ENCODE results near the gene ZCCHC14. TPM values are rescaled to one million over a fixed set of nuclear protein-coding genes. Genes with fewer than 3 reads are reported as not detected.

The ZCCHC14 gene
- total and polyA plus RNA-seq, 2 of the 8 experiments (the other 6 are each of a cell fraction or from before 2014, with no cell fraction given): 8.2 to 28.2 TPM

DNA sequence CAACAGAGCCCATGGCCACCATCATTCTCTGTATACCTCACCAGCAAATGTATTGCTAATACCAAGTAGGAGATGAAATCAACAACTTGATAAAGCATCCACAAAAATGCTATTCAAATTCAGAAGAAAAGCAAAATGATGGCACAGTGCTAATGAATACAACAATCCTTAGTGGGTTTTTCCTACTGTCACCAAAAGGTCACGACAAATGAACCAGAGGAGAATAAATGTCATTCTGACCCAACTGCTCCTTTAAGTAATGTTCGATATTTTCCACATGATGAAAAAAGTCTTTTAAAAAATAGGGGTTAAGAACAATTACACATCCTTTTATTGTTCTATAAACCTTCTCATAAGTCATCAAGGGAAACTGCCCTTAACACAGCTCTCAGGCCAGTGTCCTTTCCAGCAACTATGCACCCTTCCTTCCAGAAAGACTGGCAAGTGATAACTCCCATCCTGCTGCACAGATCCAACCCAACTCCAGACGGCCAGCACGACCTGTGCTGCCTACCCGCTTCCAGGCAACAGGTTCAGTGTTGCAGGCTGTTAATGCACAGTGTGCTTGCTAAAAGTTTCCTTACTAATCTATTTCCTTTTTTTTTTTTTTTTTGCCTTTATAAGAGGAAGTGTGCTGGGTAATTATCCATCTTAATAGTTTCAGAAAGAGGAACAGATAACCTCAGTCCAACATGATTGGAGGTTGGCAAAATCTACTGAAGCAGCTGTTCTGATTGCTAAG lies 124.6 kb downstream of the ZCCHC14 start:
- H2BK5ac ChIP-seq (ENCODE audit: low read depth, low read length): no peak overlapping the region
- no peak overlapping the region for H3K27ac ChIP-seq (ENCODE audit: low read depth, low read length)
- H3K4me3 ChIP-seq (ENCODE audit: extremely low read depth in 1 of 4, insufficient read depth in 2 of 4, low read depth in 3 of 4, low read length in 4 of 4): no peak overlapping the region
- POLR2A ChIA-PET (ENCODE audit: partially characterized antibody): no interaction called here
- no peak overlapping the region for H3K4ac ChIP-seq (replicated peaks; ENCODE audit: insufficient read length, low read depth, low read length)
- no peak overlapping the region for H3K9ac ChIP-seq (replicated peaks in 1 of 4; ENCODE audit: extremely low read depth in 1 of 4, low read depth in 3 of 4, low read length in 3 of 4)
- peaks cover 0 to 12% (median 0%) of the 10 kb centered on the region in 4 experiments; a peak in 3 of 7 replicates for H3K4me1 ChIP-seq (replicated peaks in 1 of 4; ENCODE audit: control insufficient read depth in 3 of 4, insufficient read depth in 4 of 4, low read length in 3 of 4)
- no peak overlapping the region for H4K5ac ChIP-seq (ENCODE audit: insufficient read length, low read depth, low read length)
- H2BK12ac ChIP-seq (ENCODE audit: low read depth, low read length): no peak overlapping the region
- no peak overlapping the region for H3K14ac ChIP-seq (ENCODE audit: insufficient read length)
- H4K20me1 ChIP-seq (replicated peaks in 1 of 2; ENCODE audit: control insufficient read depth in 1 of 2, insufficient read depth in 2 of 2, low read length in 2 of 2): peaks cover 4 to 17% of the 10 kb centered on the region in 2 experiments
- H3K79me2 ChIP-seq (ENCODE audit: control insufficient read depth in 1 of 2, insufficient read depth in 2 of 2, low read length in 2 of 2): peaks cover 0 to 33% of the 10 kb centered on the region in 2 experiments; a peak in 1 of 4 replicates
- no peak overlapping the region for H2BK20ac ChIP-seq (ENCODE audit: low read length)
- no peak overlapping the region for H4K91ac ChIP-seq (replicated peaks; ENCODE audit: insufficient read length, low read length)
- peaks cover 9% of the 10 kb centered on the region for H3K79me1 ChIP-seq (ENCODE audit: low read depth, low read length)
- H3K9me3 ChIP-seq (ENCODE audit: insufficient read depth in 2 of 2, low read depth in 1 of 2, low read length in 1 of 2): no peaks in the 10 kb centered on the region
- H3K27me3 ChIP-seq (replicated peaks in 1 of 4; ENCODE audit: control insufficient read depth in 3 of 4, extremely low read depth in 1 of 4, insufficient read depth in 3 of 4, low read length in 3 of 4): no peaks in the 10 kb centered on the region
- no peak overlapping the region for H2AFZ ChIP-seq (ENCODE audit: low read length)
- H4K8ac ChIP-seq (ENCODE audit: extremely low read depth, insufficient read depth, low read length): no peak overlapping the region
- no peak overlapping the region for H3K56ac ChIP-seq (replicated peaks; ENCODE audit: insufficient read length, low read depth, low read length)
- H3K36me3 ChIP-seq (ENCODE audit: control insufficient read depth in 2 of 4, insufficient read depth in 4 of 4, low read length in 3 of 4): no peaks in the 10 kb centered on the region
- WGBS, 2 experiments (ENCODE audit: extremely low coverage in 1 of 2, insufficient coverage in 1 of 2, insufficient read length in 1 of 2, insufficient replicate concordance in 2 of 2, low coverage in 1 of 2, low lambda C conversion rate in 2 of 2, missing lambda C conversion rate in 1 of 2): 96% methylated on average over 5 of the region's 5 CpGs; no CpG with 5 or more reads in 1 of the 2 experiments
- no peak overlapping the region for H2BK15ac ChIP-seq (ENCODE audit: low read length)
- CTCF ChIA-PET (ENCODE audit: partially characterized antibody): interaction anchor here (1.0 kb wide), 1 partner anchor 20 kb away, joined by 3 read pairs; no protein-coding TSS in a partner anchor
- no peak overlapping the region for H2BK120ac ChIP-seq (replicated peaks; ENCODE audit: low read depth, low read length)
- DNase-seq (ENCODE audit: low read depth in 1 of 2, low spot score in 2 of 2) (no peak), FAIRE-seq (no peak)
- H3K23ac ChIP-seq (ENCODE audit: insufficient read length): no peak overlapping the region
- no peak overlapping the region for H3K4me2 ChIP-seq (ENCODE audit: insufficient read depth in 1 of 2, low read depth in 2 of 2, low read length in 2 of 2)
- H3K18ac ChIP-seq (ENCODE audit: extremely low read depth, low read length): no peak overlapping the region
- no peak overlapping the region for H2AK5ac ChIP-seq (ENCODE audit: low read depth, low read length)
- no peaks in the 10 kb centered on the region for H3K23me2 ChIP-seq (ENCODE audit: low read depth, low read length)
- TF ChIP-seq GTF2F1 (IDR thresholded peaks at IDR 0.05; ENCODE audit: borderline replicate concordance, low read depth, low read length) (no peak), CBX5 (IDR thresholded peaks at IDR 0.05; ENCODE audit: low read depth, low read length) (no peak), NRF1 (IDR thresholded peaks at IDR 0.05; ENCODE audit: low read depth, low read length) (no peak), CHD1 (IDR thresholded peaks at IDR 0.05; ENCODE audit: low read depth, low read length) (no peak), KDM1A (IDR thresholded peaks at IDR 0.05; ENCODE audit: borderline replicate concordance, low read length) (no peak), TAF7 (optimal IDR thresholded peaks at IDR 0.05; ENCODE audit: borderline replicate concordance, low read depth, low read length) (no peak), CBX8 (IDR thresholded peaks at IDR 0.05; ENCODE audit: borderline replicate concordance, low read depth, low read length) (no peak), NANOG (IDR thresholded peaks at IDR 0.05; ENCODE audit: insufficient read depth, low read depth, low read length, poor library complexity, severe bottlenecking) (no peak), RAD21 (IDR thresholded peaks at IDR 0.05 in 1 of 2, conservative IDR thresholded peaks at IDR 0.05 in 1 of 2; ENCODE audit: low read depth in 2 of 2, low read length in 2 of 2) (no peak), KDM4A (IDR thresholded peaks at IDR 0.05; ENCODE audit: low read depth, low read length, severe bottlenecking) (no peak), EP300 (IDR thresholded peaks at IDR 0.05; ENCODE audit: borderline replicate concordance in 1 of 2, low read depth in 2 of 2, low read length in 2 of 2) (no peak)
